ENCODE data around the gene MMP10.

DNA sequence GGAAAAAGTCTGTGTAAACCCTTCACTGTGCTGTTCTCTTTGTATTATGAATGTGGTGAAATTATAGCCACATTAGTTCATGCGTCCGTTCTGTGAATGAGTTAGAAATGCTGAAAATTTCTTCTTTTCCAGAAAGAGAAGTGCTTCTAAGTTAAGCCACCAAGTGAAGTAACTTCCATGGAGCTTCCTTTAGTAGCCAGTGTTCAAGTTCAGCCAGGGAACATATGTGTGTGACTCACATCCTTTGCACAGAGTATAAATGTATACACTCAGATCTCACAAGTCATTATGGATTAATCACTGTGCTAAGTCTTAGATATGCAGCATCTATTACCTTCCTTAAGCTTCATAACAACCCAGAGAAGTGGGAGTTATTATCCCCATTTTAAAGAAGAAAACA is 52.5 kb downstream of the MMP10 start:
- TF ChIP-seq CTCF (IDR thresholded peaks at IDR 0.05; ENCODE audit: low read depth, low read length, poor library complexity, severe bottlenecking) (no peak), EZH2phosphoT487 (IDR thresholded peaks at IDR 0.05; ENCODE audit: borderline replicate concordance, low read length) (no peak)

Data from DOHH2 (cell line).